Measurements from ENCODE around the gene TULP1.
"Not testable (repeated sequence)": the region's sequence is repeated elsewhere in the genome, so short reads cannot be mapped to it uniquely, and the experiment has no call there.

TULP1 gene

GRCh38 chr6:35512740-35513139 lies at the start of gene TULP1:
TULP1 (minus strand) TSS chr6:35512896; CDS start chr6:35512858, 38 bp downstream.
- DNase-seq: no peak

- no peak for DNase-seq
These were observed 49.4 kb upstream of the TULP1 start for GRCh38 chr6:35562060-35562459.

GRCh38 chr6:35561113-35561512 lies 48.4 kb upstream of the TULP1 start:
- no peak for DNase-seq

- no peak for DNase-seq
These were observed 45.9 kb upstream of the TULP1 start for GRCh38 chr6:35558571-35558970.

GRCh38 chr6:35557239-35557638 lies 44.5 kb upstream of the TULP1 start:
- DNase-seq: no peak

- no peak for DNase-seq
These were observed 42.1 kb upstream of the TULP1 start for GRCh38 chr6:35554811-35555210.

- no peak for DNase-seq
These were observed 40.6 kb upstream of the TULP1 start for GRCh38 chr6:35553315-35553714.

- DNase-seq: peak; percentile 79 to 82
These were observed 39.7 kb upstream of the TULP1 start for GRCh38 chr6:35552285-35552917.

- no peak for DNase-seq
These were observed 37.7 kb upstream of the TULP1 start for GRCh38 chr6:35550437-35550836.

- no peak for DNase-seq
These were observed 35.0 kb upstream of the TULP1 start for GRCh38 chr6:35547676-35548075.

GRCh38 chr6:35544769-35545361 lies 32.2 kb upstream of the TULP1 start:
- DNase-seq: no peak

GRCh38 chr6:35543459-35544193 lies 30.9 kb upstream of the TULP1 start:
- no peak for DNase-seq

- DNase-seq: no peak
These were observed 29.1 kb upstream of the TULP1 start for GRCh38 chr6:35541836-35542235.

GRCh38 chr6:35539223-35539622 lies 26.5 kb upstream of the TULP1 start:
- DNase-seq: no peak

GRCh38 chr6:35535847-35536246 lies 23.2 kb upstream of the TULP1 start:
- not testable (repeated sequence) for DNase-seq

GRCh38 chr6:35534407-35535170 lies 21.9 kb upstream of the TULP1 start:
- DNase-seq: no peak

GRCh38 chr6:35533981-35534380 lies 21.3 kb upstream of the TULP1 start:
- DNase-seq: no peak

- DNase-seq: no peak
These were observed 19.4 kb upstream of the TULP1 start for GRCh38 chr6:35532126-35532525.

GRCh38 chr6:35524380-35525020 lies 11.8 kb upstream of the TULP1 start:
- DNase-seq: no peak

GRCh38 chr6:35522660-35523658 lies 10.3 kb upstream of the TULP1 start:
- DNase-seq: peak; percentile 87 to 89

- no peak for DNase-seq
These were observed 9.5 kb upstream of the TULP1 start for GRCh38 chr6:35522151-35522550.

- no peak for DNase-seq
These were observed 8.5 kb upstream of the TULP1 start for GRCh38 chr6:35521235-35521634.
